Gastroesophageal sphincter (tissue), 4 donors: ENCODE results near the gene GIMAP6. TPM values are rescaled to one million over a fixed set of nuclear protein-coding genes. Genes with fewer than 3 reads are reported as not detected.
"Not testable (repeated sequence)": the region's sequence is repeated elsewhere in the genome, so short reads cannot be mapped to it uniquely, and the experiment has no call there.

Experiments
- ATAC-seq: fragments of 150-250 bp; one replicate; pipeline ENCODE4 v1.9.1; 2016; ENCODE audit warnings: mild to moderate bottlenecking, moderate library complexity
- H3K27ac ChIP-seq, 4 donors: fragments of 200-600 bp; sonication (generic) in 3 of 4; 1 replicate in 3 of 4; 2 replicates in 1 of 4; pipeline ENCODE4 v1.5.1; 2016 to 2019
- H3K27me3 ChIP-seq: fragments of 200-600 bp; sonication (generic); one replicate; pipeline ENCODE4 v1.5.1; 2019
- H3K36me3 ChIP-seq, 2 donors: fragments of 200-600 bp; sonication (generic); one replicate each; pipeline ENCODE4 v1.5.1; 2019; ENCODE audit warnings: control low read depth in 1 of 2
- H3K4me1 ChIP-seq, 3 donors: fragments of 200-600 bp; sonication (generic); 1 replicate in 2 of 3; 2 replicates in 1 of 3; pipeline ENCODE4 v1.5.1; 2016 to 2019; ENCODE audit warnings: control low read depth in 2 of 3
- H3K4me3 ChIP-seq, 2 donors: fragments of 200-600 bp; sonication (generic); one replicate each; pipeline ENCODE4 v1.5.1; 2019; ENCODE audit warnings: mild to moderate bottlenecking in 1 of 2, moderate library complexity in 1 of 2
- H3K9me3 ChIP-seq, 3 donors: fragments of 200-600 bp; sonication (generic); one replicate each; pipeline ENCODE4 v1.5.1; 2017 to 2019; ENCODE audit warnings: control low read depth in 2 of 3
- EP300 ChIP-seq: sonication (generic); formaldehyde crosslinking; IDR thresholded peaks from one replicate; pipeline ENCODE4 v1.6.1; 2017; ENCODE audit warnings: antibody characterized with exemption, mild to moderate bottlenecking
- POLR2A ChIP-seq, 2 donors: fragments of 450-650 bp; IDR thresholded peaks; one replicate each; pipeline ENCODE4 v1.6.1; 2017; ENCODE audit warnings: antibody characterized with exemption in 2 of 2, mild to moderate bottlenecking in 2 of 2, moderate library complexity in 1 of 2
- POLR2AphosphoS5 ChIP-seq: sonication (generic); formaldehyde crosslinking; IDR thresholded peaks from one replicate; pipeline ENCODE4 v1.6.1; 2017; ENCODE audit warnings: antibody characterized with exemption
- WGBS, 2 donors: methylation state at CpG; one replicate each; pipeline ENCODE4 v1.1.5; 2018; ENCODE audit warnings: low coverage in 1 of 2; 5-methylcytosine and 5-hydroxymethylcytosine counted together
- total RNA-seq, 4 donors: library from RNA; depleted of rRNA; stranded (reverse); fragments of >200 nt; gene quantifications; one replicate each; pipeline ENCODE4 v1.1.0, GENCODE V29; 2016
- TF ChIP-seq, protein P1 (sequence below), 4 experiments: fragments of 200-600 bp in 2 of 4; fragments of 450-650 bp in 2 of 4; sonication (generic) in 1 of 4; IDR thresholded peaks; one replicate each; pipeline ENCODE4 v1.5.1; 2017 to 2019; ENCODE audit warnings: antibody characterized with exemption in 4 of 4, mild to moderate bottlenecking in 2 of 4, moderate library complexity in 2 of 4

The GIMAP6 gene
- total RNA-seq, 4 donors from 2014 or later: 15.7 to 45.4 (median 34.4) TPM

- 70% methylated on average over 3 of the region's 4 CpGs; no CpG with 5 or more reads in 1 of the 2 donors for WGBS, 2 donors
- H3K27ac ChIP-seq: no peak overlapping the region
- no peaks in the 10 kb centered on the region for H3K36me3 ChIP-seq
- no peaks in the 10 kb centered on the region for H3K4me1 ChIP-seq
- H3K27me3 ChIP-seq: no peaks in the 10 kb centered on the region
- no peak overlapping the region for H3K4me3 ChIP-seq
- TF ChIP-seq POLR2AphosphoS5: no peak
- TF ChIP-seq, protein P1, sequence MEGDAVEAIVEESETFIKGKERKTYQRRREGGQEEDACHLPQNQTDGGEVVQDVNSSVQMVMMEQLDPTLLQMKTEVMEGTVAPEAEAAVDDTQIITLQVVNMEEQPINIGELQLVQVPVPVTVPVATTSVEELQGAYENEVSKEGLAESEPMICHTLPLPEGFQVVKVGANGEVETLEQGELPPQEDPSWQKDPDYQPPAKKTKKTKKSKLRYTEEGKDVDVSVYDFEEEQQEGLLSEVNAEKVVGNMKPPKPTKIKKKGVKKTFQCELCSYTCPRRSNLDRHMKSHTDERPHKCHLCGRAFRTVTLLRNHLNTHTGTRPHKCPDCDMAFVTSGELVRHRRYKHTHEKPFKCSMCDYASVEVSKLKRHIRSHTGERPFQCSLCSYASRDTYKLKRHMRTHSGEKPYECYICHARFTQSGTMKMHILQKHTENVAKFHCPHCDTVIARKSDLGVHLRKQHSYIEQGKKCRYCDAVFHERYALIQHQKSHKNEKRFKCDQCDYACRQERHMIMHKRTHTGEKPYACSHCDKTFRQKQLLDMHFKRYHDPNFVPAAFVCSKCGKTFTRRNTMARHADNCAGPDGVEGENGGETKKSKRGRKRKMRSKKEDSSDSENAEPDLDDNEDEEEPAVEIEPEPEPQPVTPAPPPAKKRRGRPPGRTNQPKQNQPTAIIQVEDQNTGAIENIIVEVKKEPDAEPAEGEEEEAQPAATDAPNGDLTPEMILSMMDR (IDR thresholded peaks at IDR 0.05): no peak
- no peak for TF ChIP-seq POLR2A (IDR thresholded peaks at IDR 0.05)
- TF ChIP-seq EP300: no peak
- no peaks in the 10 kb centered on the region for H3K9me3 ChIP-seq
- ATAC-seq: no peak
Observed at GRCh38 chr7:150663802-150664494, 31.8 kb upstream of the GIMAP6 start.

GRCh38 chr7:150662821-150663220 is 30.6 kb upstream of the GIMAP6 start:
- not testable (repeated sequence) for H3K4me1 ChIP-seq, H3K36me3 ChIP-seq, H3K27ac ChIP-seq, H3K27me3 ChIP-seq, H3K4me3 ChIP-seq, ATAC-seq, H3K9me3 ChIP-seq

- Histone ChIP-seq H3K36me3 (no peaks in the 10 kb centered on the region), H3K27me3 (no peaks in the 10 kb centered on the region), H3K4me1 (no peaks in the 10 kb centered on the region), H3K9me3 (peaks cover 0 to 7% (median 0%) of the 10 kb centered on the region in 3 donors), H3K27ac (no peak overlapping the region), H3K4me3 (no peak overlapping the region)
- ATAC-seq: no peak
- TF ChIP-seq EP300 (no peak), POLR2A (IDR thresholded peaks at IDR 0.05) (no peak), POLR2AphosphoS5 (no peak)
- TF ChIP-seq, protein P1 (IDR thresholded peaks at IDR 0.05): no peak
- WGBS, 2 donors: 79 to 87% methylated on average over 4 of the region's 4 CpGs
Observed at GRCh38 chr7:150660939-150661613, 28.9 kb upstream of the GIMAP6 start.

DNA sequence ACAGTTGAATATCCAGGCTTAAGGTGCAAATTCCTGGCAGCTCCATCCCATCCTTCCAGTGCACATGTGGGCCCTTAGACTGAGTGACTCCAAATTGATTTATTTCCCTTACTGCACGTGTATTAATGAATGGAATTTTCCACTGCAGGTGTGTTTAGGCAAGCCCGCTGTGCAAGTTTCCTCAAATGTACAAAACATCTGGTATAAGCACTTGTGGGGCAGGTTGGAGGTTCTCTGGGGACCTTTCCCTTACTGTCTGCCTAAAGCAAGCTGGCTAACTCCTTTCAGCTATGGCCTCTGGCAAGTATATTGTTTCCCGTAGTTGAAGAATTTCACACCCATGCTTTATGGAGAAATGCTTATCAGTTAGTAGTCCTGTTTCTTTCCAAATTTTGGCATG is 25.3 kb upstream of the GIMAP6 start:
- WGBS, 2 donors: 69 to 71% methylated on average over 2 to 3 of the region's 3 CpGs
- Histone ChIP-seq H3K9me3 (peaks cover 0 to 7% (median 0%) of the 10 kb centered on the region in 3 donors), H3K4me3 (no peak overlapping the region), H3K36me3 (no peaks in the 10 kb centered on the region), H3K4me1 (no peaks in the 10 kb centered on the region), H3K27me3 (no peaks in the 10 kb centered on the region), H3K27ac (no peak overlapping the region)
- ATAC-seq: no peak
- TF ChIP-seq, protein P1 (IDR thresholded peaks at IDR 0.05): no peak
- no peak for TF ChIP-seq EP300
- TF ChIP-seq POLR2A (IDR thresholded peaks at IDR 0.05): no peak
- no peak for TF ChIP-seq POLR2AphosphoS5

DNA sequence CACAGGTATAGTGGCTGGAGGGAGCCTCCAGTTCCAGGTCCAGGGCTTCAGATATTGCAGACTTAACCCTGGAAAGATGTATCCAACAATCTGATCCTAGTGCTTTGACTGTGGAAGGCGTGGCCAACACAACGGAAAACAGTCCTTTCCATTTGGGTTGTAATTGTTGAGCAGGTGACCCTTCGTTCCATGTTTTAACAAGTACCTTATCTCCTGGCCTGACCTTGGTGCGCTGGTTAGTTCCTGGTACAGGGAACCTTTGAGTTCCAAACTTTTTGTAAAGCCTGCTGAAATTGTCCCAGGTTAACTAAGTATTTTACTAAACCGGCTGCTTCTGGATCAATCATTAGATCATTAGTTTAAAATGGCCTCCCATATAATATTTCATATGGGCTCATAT is 23.9 kb upstream of the GIMAP6 start:
- TF ChIP-seq, protein P1 (IDR thresholded peaks at IDR 0.05): no peak
- no peak for TF ChIP-seq EP300
- no peak for TF ChIP-seq POLR2AphosphoS5
- TF ChIP-seq POLR2A (IDR thresholded peaks at IDR 0.05): no peak
- no peak for ATAC-seq
- Histone ChIP-seq H3K4me3 (no peak overlapping the region), H3K9me3 (peaks cover 0 to 7% (median 0%) of the 10 kb centered on the region in 3 donors), H3K4me1 (no peaks in the 10 kb centered on the region), H3K27ac (no peak overlapping the region), H3K27me3 (no peaks in the 10 kb centered on the region), H3K36me3 (no peaks in the 10 kb centered on the region)
- 68 to 93% methylated on average over 5 of the region's 5 CpGs for WGBS, 2 donors
